Stomach (tissue), 9 donors: ENCODE measurements around the gene TBX4. TPM values are rescaled to one million over a fixed set of nuclear protein-coding genes. Genes with fewer than 3 reads are reported as not detected.

Experiments used
- DNase-seq, 2 donors: peaks; one replicate each; pipeline versions ENCODE4 v3.0.0 to v3.0.0-alpha.2; 2013 to 2019
- H3K27ac ChIP-seq, 5 donors: fragments of 200-600 bp in 4 of 5; sonication (generic) in 4 of 5; one replicate each; pipeline ENCODE4 v1.5.1; 2013 to 2019; ENCODE audit warnings: mild to moderate bottlenecking in 1 of 5, moderate library complexity in 1 of 5
- H3K27me3 ChIP-seq, 3 donors: fragments of 200-600 bp; sonication (generic); one replicate each; pipeline ENCODE4 v1.5.1; 2017 to 2019; ENCODE audit warnings: mixed run types in 1 of 3
- H3K36me3 ChIP-seq, 4 donors: fragments of 200-600 bp; sonication (generic); 1 replicate in 3 of 4; 2 replicates in 1 of 4; pipeline ENCODE4 v1.5.1; 2016 to 2019
- H3K4me1 ChIP-seq, 4 donors: fragments of 200-600 bp; sonication (generic); one replicate each; pipeline ENCODE4 v1.5.1; 2016 to 2019
- H3K4me3 ChIP-seq, 4 donors: fragments of 200-600 bp; sonication (generic) in 3 of 4; one replicate each; pipeline ENCODE4 v1.5.1; 2016 to 2019; ENCODE audit warnings: mild to moderate bottlenecking in 1 of 4
- H3K9me3 ChIP-seq, 4 donors: fragments of 200-600 bp; sonication (generic); one replicate each; pipeline ENCODE4 v1.5.1; 2016 to 2019
- CTCF ChIP-seq, 7 experiments: fragments of 450-650 bp in 4 of 7; fragments of 200-600 bp in 3 of 7; sonication (generic) in 3 of 7; IDR thresholded peaks; one replicate each; pipeline ENCODE4 v1.5.1; 2016 to 2019; ENCODE audit warnings: antibody characterized with exemption in 7 of 7, control low read depth in 2 of 7, mild to moderate bottlenecking in 1 of 7
- EP300 ChIP-seq: sonication (generic); formaldehyde crosslinking; IDR thresholded peaks from one replicate; pipeline ENCODE4 v1.6.1; 2017; ENCODE audit warnings: antibody characterized with exemption
- POLR2A ChIP-seq, 4 donors: fragments of 450-650 bp; IDR thresholded peaks; one replicate each; pipeline ENCODE4 v1.6.1; 2016; ENCODE audit warnings: antibody characterized with exemption in 4 of 4, control low read depth in 2 of 4, mild to moderate bottlenecking in 1 of 4, moderate library complexity in 1 of 4
- POLR2AphosphoS5 ChIP-seq, 3 donors: sonication (generic); formaldehyde crosslinking; IDR thresholded peaks; one replicate each; pipeline ENCODE4 v1.6.1; 2016; ENCODE audit warnings: antibody characterized with exemption in 3 of 3
- WGBS, 5 donors: extraction: QIAGEN DNeasy Blood & Tissue Kit in 3 of 5; methylation state at CpG; one replicate each; pipeline versions ENCODE4 v1.1.5 to v1.1.7; 2013 to 2018; 5-methylcytosine and 5-hydroxymethylcytosine counted together
- intact Hi-C: fragments of 100-400 bp; cut with DNase I; formaldehyde crosslinking; loops from one replicate; pipeline ENCODE4 v1.15.1; 2023; ENCODE audit warnings: low total_unique reads
- polyA plus RNA-seq, 3 donors: library from polyadenylated mRNA; stranded (reverse); fragments of 200-250 nt; gene quantifications; one replicate each; pipeline ENCODE4 v1.2.3, GENCODE V29; 2013
- total RNA-seq, 5 donors: library from RNA; depleted of rRNA; stranded (reverse); fragments of >200 nt; gene quantifications; one replicate each; pipeline versions ENCODE4 v1.1.0 to v1.2.3, GENCODE V29; 2014 to 2016
- donor health status: healthy with polysubstance abuse.
- donor health status: Bipolar disorder and iron deficiency.
- donor health status: healthy.

Gene TBX4
- total and polyA plus RNA-seq, 8 donors, result 0.08 to 0.73 TPM; not detected in 6

GRCh38 chr17:61475726-61476125 lies 23.5 kb downstream of the TBX4 start:
- 70 to 81% (median 77%) methylated on average over 7 to 8 of the region's 8 CpGs for WGBS, 5 donors
- TF ChIP-seq POLR2A (IDR thresholded peaks at IDR 0.05) (no peak), EP300 (no peak)
- H3K9me3 ChIP-seq, result no peaks in the 10 kb centered on the region
- H3K4me1 ChIP-seq, result no peaks in the 10 kb centered on the region
- H3K36me3 ChIP-seq, result no peaks in the 10 kb centered on the region
- intact Hi-C loops, result no loop called here
- H3K4me3 ChIP-seq, result no peak overlapping the region
- H3K27me3 ChIP-seq, result peaks cover 0 to 41% (median 20%) of the 10 kb centered on the region in 3 donors
- no peak for DNase-seq
- H3K27ac ChIP-seq, result no peak overlapping the region

- Histone ChIP-seq H3K27me3 (peaks cover 0 to 41% (median 20%) of the 10 kb centered on the region in 3 donors), H3K36me3 (no peaks in the 10 kb centered on the region), H3K27ac (no peak overlapping the region), H3K4me1 (no peaks in the 10 kb centered on the region), H3K9me3 (no peaks in the 10 kb centered on the region), H3K4me3 (no peak overlapping the region)
- no peak for DNase-seq
- 59 to 67% (median 66%) methylated on average over 15 to 17 of the region's 17 CpGs for WGBS, 5 donors
- intact Hi-C loops, result no loop called here
- no peak for TF ChIP-seq POLR2AphosphoS5 (IDR thresholded peaks at IDR 0.05)
- no peak for TF ChIP-seq CTCF (IDR thresholded peaks at IDR 0.05)
- TF ChIP-seq POLR2A (IDR thresholded peaks at IDR 0.05), result no peak
- TF ChIP-seq EP300, result no peak
Observed at GRCh38 chr17:61476476-61477203, 24.4 kb downstream of the TBX4 start.

GRCh38 chr17:61477204-61477834 lies 25.1 kb downstream of the TBX4 start:
- Histone ChIP-seq H3K36me3 (no peaks in the 10 kb centered on the region), H3K27me3 (peaks cover 0 to 41% (median 20%) of the 10 kb centered on the region in 3 donors), H3K4me1 (no peaks in the 10 kb centered on the region), H3K27ac (no peak overlapping the region), H3K4me3 (no peak overlapping the region), H3K9me3 (no peaks in the 10 kb centered on the region)
- intact Hi-C loops, result no loop called here
- peak in 1 of 2 donors; percentile 53 for DNase-seq
- 54 to 74% (median 59%) methylated on average over 7 to 23 of the region's 23 CpGs for WGBS, 5 donors
- TF ChIP-seq CTCF (IDR thresholded peaks at IDR 0.05) (no peak), EP300 (no peak), POLR2AphosphoS5 (IDR thresholded peaks at IDR 0.05) (no peak), POLR2A (IDR thresholded peaks at IDR 0.05) (no peak)

GRCh38 chr17:61478026-61478789 lies 26.0 kb downstream of the TBX4 start:
- TF ChIP-seq POLR2AphosphoS5 (IDR thresholded peaks at IDR 0.05) (no peak), POLR2A (IDR thresholded peaks at IDR 0.05) (no peak), CTCF (IDR thresholded peaks at IDR 0.05) (no peak), EP300 (no peak)
- Histone ChIP-seq H3K27me3 (peaks cover 0 to 41% (median 20%) of the 10 kb centered on the region in 3 donors), H3K36me3 (no peaks in the 10 kb centered on the region), H3K27ac (no peak overlapping the region), H3K9me3 (no peaks in the 10 kb centered on the region), H3K4me3 (no peak overlapping the region), H3K4me1 (no peaks in the 10 kb centered on the region)
- intact Hi-C loops, result no loop called here
- WGBS, 5 donors, result 89 to 98% (median 91%) methylated on average over 9 of the region's 9 CpGs
- no peak for DNase-seq
